H4 (cell line): ENCODE measurements around the gene TMEM163. TPM values are rescaled to one million over a fixed set of nuclear protein-coding genes. Genes with fewer than 3 reads are reported as not detected.
A peak's percentile ranks its signal among the peaks of the same experiment; 100 is the strongest.
"Not testable (repeated sequence)": the region's sequence is repeated elsewhere in the genome, so short reads cannot be mapped to it uniquely, and the experiment has no call there.

Experiments used
- DNase-seq: peaks from one replicate; pipeline ENCODE4 v3.0.0-alpha.2; 2015; ENCODE audit warnings: low spot score
- total RNA-seq: library from RNA; depleted of rRNA; stranded (reverse); fragments of >200 nt; shearing (Covaris generic); gene quantifications from 2 replicates; pipeline ENCODE4 v1.2.3, GENCODE V29; 2014

TMEM163 gene
- total RNA-seq, 1 experiment from 2014 or later, result not detected

GRCh38 chr2:134491022-134491421 is 227.8 kb downstream of the TMEM163 start:
- no peak for DNase-seq

- no peak for DNase-seq
These were observed 228.2 kb downstream of the TMEM163 start for GRCh38 chr2:134490559-134490958.

GRCh38 chr2:134489732-134490384 is 228.9 kb downstream of the TMEM163 start:
- DNase-seq, result no peak

- no peak for DNase-seq
These were observed 235.9 kb downstream of the TMEM163 start for GRCh38 chr2:134482766-134483340.

- DNase-seq, result no peak
These were observed 236.6 kb downstream of the TMEM163 start for GRCh38 chr2:134482131-134482723.

- DNase-seq, result no peak
These were observed 239.0 kb downstream of the TMEM163 start for GRCh38 chr2:134479696-134480330.

- DNase-seq, result not testable (repeated sequence)
These were observed 241.8 kb downstream of the TMEM163 start for GRCh38 chr2:134476982-134477381.

GRCh38 chr2:134470561-134471168 is 248.1 kb downstream of the TMEM163 start:
- no peak for DNase-seq

GRCh38 chr2:134469516-134470115 is 249.2 kb downstream of the TMEM163 start:
- DNase-seq, result no peak

- DNase-seq, result no peak
These were observed 250.0 kb downstream of the TMEM163 start for GRCh38 chr2:134468776-134469175.

GRCh38 chr2:134468164-134468563 is 250.6 kb downstream of the TMEM163 start:
- DNase-seq, result no peak

- peak; percentile 36 for DNase-seq
These were observed 252.7 kb downstream of the TMEM163 start for GRCh38 chr2:134466141-134466540.

- no peak for DNase-seq
These were observed 253.3 kb downstream of the TMEM163 start for GRCh38 chr2:134465228-134466105.

GRCh38 chr2:134463699-134464022 is 255.1 kb downstream of the TMEM163 start:
- DNase-seq, result no peak

- DNase-seq, result no peak
These were observed 255.8 kb downstream of the TMEM163 start for GRCh38 chr2:134462791-134463698.

GRCh38 chr2:134462275-134462674 is 256.5 kb downstream of the TMEM163 start:
- DNase-seq, result no peak

- DNase-seq, result peak; percentile 31
These were observed 257.3 kb downstream of the TMEM163 start for GRCh38 chr2:134461511-134461910.

GRCh38 chr2:134460583-134460998 is 258.2 kb downstream of the TMEM163 start:
- DNase-seq, result peak; percentile 44

- DNase-seq, result no peak
These were observed 258.9 kb downstream of the TMEM163 start for GRCh38 chr2:134459706-134460406.
